ENCODE measurements around the gene TMEM258.

TMEM258 gene

DNA sequence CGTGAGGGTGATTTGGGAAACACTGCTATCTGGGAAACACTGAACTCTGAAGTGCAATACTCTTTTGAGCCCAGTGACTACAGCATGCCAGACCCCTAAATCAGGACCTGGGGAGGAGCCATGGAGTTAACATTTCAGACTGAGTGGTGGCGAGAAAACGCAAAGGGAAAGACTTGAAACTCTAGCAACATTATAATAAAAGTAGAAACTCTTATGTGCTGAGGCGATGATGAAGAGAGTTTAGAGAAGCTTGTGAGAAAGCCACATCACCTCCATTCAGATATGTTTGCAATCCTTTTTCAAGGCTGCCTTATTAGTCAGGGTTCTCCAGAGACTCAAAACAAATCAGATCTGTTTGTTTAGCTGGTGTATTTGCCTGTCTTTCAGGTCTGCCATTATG, 2.2 kb upstream of the TMEM258 start:
- DNase-seq: no peak

DNA sequence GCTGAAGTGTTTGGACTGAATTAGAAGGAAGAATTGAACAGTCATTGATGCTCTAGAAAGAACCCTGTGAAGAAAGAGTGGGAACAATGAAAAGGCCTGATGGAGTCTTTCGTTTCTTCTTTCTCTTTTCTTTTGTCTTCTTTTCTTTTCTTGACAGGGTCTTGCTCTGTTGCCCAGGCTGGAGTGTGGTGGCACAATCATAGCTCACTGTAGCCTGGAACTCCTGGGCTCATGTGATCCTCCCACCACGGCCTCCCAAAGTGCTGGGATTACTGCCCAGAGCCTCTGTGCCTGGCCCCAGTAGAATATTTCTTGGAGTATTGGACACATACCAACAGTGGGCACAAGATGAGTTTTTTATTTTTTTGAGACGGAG, 1.4 kb upstream of the TMEM258 start:
- no peak for DNase-seq

DNA sequence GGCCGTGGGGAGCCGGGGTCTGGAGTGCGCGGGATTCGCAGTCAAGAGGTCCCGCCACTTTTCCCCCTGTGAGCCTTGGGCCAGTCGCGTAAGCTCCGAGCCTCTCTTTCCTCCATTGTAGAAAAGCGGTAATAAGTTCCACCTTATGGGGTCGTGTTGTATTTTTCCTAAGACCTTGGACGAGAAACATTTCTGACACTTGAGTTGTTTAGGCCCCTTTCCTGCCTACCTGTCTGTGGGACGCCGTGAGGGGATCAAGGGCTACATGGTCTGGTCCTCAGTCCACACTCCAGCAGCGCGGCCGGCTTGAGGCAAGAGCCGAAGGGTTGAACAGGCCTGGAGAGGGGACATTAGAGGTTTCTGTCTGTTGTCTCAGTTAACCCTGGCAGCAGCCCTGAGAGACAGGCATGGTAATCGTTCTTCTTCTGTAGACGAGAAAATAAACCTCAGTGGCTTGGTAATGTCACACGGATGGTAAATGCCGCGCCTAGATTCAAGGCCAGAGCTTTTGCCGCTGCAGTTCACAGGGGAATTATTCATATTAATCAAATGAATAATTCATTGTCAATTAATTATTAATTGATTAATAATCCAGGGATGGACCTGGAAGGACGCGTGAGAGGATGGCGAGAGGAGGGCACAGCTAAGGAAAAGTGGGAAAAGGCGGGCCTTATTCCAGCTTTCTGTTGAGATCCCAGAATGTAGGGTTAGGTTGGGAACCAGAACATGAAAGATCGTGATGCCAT, 857 bp upstream of the TMEM258 start:
- DNase-seq: no peak

DNA sequence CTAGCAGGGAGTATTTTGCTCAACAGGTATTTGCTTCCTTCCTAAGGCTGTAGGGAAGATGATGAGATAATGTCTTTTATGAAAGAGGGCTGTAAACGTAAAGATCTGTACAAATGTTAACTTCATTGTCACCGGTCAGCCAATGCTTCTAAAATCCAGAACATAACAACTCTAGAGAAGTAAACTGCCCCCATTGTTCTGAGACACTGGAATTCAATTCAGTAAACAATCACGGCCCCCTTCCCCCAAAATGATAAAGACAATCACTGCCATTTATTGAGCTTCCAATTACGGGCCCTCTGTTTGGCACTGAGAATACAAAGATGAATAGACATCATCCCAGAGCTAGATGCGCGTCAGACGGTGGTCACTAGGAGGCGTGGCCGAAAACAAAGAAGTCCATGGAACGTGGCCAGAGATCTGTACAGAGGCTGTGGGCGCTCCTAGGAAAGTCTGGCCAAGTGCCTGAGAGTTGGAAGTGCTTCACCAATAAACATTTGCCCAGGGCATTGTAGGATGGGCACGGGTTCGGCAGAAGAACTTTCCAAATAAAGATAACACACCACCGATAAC, 576 bp downstream of the TMEM258 start:
- peak; percentile 70 for DNase-seq

DNA sequence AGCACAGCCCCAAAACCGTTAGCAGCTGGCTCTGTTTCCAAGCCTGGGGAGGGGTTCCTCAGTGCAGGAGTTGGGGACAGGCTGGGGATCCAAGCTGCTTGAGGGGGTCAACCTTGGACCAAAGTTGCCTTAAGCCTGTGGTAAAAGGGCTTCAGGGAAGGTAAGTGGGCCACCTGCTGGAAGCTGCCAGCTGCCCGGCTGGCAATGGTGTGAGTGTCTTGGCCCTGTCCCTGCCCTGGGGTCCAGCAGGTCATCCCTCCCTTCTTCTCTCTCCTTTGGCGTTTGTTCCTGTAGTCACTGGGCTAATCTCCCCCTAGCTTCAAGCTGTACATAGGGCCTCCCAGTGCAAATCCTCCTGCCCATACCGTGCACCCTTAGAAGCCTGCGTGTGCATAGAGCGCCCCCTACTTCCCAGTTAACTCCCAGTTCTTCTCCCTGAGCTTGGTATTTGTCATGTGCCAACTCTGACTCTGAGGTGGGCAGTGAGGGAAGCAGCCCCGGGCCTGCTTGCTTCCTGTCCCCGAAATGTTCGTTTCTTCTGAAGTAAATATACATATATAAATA, 4.4 kb downstream of the TMEM258 start:
- no peak for DNase-seq

DNA sequence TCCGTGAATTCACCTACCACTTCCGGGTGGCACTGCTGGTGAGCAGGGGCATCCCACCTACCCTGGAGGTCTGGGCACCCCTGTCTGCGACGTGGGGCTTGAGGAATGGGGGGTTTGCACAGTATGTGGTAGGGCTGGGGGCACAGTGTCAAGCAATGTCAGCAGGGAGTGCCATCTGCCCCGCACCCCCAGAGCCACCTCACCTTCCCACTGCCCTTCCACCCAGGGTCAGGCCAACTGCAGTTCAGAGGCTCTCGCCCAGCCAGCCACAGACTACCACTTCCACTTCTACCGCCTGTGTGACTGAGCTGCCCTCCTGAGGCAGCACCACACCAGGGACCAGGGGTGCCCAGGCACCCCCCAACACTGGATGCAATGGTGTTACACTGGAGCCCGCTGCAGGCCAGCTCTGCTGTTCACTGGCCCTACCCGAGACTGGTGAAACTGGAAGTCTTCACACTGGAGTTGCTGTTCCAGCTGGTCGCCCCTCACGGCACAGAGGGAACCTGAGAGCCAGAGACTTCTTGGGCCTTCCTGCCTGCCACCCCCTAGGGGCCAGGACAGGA, 6.5 kb downstream of the TMEM258 start:
- DNase-seq: no peak

DNA sequence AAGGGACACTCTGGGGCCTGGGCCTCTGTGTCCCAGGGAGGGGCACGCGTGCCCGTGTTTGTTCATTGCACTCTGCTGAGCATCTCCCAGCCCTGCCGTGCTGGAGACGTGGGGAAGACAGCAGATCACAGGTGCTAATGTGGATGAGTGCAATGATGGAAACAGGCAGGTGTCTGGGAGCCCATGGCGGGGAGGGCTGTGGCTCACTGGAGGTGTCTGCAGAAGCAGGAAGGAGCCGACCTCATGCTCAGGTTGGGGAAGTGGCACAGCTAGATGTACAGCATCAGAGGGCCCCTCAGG, 7.9 kb downstream of the TMEM258 start:
- DNase-seq: no peak

DNA sequence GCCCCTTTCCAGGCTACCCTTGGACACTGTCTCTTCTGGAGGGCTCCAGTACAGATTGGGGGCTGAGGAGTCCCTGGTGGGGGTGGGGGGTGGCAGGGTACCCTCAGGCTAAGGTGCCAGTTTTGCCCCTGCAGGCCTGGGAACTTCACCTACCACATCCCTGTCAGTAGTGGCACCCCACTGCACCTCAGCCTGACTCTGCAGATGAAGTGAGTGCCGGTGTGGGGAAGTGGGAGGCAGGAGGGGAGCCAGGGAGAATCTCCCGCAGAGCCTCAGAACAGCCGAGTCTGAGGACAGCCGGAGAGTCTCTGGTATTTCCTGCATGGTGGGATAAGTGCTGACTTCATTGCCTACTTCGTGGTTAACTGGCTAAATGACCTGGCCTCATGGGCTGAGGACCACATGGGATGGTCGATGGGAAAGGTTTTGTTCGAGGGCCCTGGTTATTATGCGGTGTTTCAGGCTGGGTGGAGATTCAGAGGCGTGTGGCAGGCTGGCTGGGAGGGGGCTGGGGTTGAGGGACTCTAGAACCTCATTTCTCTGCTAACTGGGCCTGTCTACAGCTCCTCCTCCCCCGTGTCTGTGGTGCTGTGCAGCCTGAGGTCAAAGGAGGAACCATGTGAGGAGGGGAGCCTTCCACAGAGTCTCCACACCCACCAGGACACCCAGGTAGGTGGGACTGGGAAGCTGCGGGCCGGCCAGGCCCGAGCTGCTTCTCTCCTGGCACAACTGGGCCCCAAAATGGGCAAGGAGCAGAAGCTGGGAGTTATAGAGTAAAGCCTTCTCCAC, 8.5 kb downstream of the TMEM258 start:
- DNase-seq: no peak

DNA sequence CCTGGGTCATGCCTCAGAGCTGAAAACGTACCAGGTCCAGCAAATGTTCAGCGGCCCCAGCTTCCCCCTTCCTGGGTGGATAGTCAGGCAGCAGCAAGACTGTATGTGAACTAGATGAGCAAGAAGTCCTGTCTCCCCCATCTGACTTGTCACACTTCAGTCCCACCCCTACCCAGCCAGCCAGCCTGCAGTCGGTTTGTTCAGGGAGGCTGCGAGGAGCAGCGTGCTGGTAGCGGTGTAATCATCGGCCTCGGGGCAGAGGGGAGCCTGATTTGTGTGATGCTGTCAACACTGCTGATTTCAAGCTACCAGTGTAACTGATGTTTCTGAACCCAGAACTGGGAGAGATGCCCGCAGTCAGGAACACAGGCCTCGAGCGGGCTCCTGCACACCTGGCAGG, 9.6 kb downstream of the TMEM258 start:
- no peak for DNase-seq

DNA sequence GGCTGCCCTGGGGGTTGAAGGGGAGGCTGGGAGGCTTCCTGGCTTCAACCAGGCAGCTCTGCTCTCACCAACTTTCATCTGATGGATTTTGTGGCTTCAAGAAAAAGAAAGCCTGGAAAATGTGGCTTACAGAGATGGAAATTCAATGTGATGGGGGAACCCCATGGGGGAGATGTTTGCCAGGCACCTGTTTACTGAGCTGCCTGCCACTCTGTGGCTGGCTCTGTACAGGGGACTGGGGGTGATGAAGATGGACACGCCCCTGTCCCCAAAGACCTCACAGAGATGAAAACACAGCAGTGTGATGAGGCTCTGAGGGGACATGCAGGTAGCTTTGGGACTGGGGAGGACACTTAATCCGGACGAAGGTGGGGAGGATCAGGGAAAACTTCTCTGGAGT, 10.1 kb downstream of the TMEM258 start:
- no peak for DNase-seq

DNA sequence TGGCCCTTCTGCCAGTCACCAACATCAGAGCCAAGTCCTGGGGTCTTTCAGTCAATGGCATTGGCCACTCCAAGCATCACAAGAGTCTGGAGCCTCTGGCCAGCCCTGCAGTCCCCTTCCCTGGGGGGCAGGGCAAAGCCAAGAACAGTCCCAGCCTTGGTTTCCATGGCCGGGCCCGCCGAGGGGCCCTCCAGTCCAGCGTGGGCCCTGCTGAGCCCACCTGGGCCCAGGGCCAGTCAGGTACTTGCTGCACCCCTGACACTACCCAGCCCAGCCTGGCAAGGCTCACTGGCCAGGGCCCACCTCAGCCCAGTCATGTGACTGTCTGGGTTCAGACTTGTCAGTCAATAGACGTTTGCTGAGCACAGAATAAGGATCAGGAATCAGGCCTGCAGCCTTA, 10.8 kb downstream of the TMEM258 start:
- no peak for DNase-seq

DNA sequence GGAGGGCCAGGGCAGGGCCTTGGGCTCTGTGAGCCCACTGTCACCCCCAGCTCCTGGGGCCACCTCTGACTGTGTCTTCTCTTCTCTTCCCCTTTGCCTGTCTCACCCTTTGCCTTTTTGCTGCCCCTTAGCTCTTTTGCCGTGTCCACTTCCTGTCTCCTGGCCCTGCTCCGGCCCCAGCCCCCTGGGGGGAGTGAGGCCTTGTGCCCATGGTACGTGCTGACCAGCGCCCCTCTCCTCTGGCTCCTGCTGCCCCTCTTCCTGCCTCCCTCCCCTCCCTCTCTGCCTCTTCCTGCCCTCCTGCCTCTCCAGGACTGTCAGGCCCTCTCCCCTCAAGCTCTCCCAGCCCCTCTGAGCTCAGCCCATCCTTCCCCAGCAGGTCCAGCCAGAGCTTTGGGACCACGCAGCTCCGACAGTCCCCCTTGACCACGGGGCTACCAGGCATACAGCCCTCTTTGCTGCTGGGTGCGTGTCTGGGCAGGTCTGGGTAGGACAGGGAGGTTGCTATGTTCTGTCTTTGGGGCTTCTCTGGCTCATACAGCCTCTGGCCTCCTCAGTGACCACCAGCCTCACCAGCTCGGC, 11.7 kb downstream of the TMEM258 start:
- DNase-seq: no peak

DNA sequence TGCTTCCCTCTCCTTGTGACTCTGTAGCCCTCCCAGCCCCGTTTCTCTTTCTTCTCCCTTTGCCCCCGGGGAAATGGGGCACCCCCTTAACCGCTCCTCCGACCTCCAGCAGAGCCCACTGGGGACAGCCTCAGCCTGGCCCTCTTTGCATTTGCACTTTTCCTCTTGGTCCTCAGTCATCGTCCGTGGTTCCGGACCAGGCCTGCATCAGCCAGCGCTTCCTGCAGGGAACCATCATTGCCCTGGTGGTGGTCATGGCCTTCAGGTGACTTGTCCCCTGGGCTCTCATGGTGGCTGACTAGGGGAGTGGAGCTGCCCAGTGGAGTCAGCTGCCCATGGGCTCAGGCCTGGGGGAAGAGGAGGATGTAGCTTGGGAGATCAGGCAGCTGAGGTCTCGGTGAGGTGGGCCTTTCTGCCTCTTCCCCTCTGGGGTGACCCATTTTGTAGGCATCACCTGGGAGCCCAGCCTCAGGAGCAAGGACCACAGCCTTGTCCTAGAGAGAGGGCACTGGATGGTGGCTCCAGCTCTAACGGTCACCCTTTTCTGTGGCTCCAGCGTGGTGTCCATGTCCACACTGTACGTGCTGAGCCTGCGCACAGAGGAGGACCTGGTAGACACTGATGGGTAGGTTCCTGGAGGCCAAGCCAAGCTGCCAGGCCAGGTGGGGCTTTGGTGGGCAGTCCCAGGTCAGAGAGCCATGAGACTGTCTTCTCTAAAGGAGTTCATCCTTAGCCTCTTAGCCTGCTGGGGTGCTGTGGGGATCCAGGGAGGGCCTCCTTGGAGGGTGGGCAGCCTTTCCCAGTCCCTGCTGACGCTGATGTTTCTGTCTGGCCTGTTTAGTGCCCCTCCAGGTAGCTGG, 12.5 kb downstream of the TMEM258 start:
- no peak for DNase-seq

DNA sequence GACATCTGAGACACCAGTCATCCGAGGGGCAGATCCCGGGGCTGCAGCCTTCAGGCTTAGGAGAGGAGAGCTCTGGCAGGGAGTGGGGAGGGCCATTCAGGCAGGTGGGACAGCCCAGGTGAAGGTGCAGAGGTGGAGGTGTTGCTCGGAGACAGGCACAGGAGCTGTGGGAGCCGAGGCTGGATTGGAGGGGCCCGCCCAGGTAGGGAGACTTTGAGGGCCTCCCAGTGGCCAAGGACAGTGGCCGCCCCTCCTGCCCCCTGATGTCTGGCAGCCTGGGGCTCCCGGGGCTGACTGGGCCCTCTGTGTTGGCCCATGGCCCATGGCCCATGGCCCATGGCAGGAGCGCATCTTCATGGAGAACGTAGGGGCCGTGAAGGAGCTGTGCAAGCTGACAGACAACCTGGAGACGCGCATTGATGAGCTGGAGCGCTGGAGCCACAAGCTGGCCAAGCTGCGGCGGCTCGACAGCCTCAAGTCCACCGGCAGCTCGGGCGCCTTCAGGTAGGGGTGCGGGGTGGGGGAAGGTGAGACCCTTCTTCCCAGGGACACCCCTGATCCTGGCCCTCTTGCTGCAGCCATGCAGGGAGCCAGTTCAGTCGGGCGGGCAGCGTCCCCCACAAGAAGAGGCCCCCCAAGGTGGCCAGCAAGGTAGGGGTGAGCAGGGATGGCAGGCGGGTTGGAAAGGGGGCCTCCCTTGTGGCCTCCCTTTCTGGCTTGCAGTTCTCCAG, 13.3 kb downstream of the TMEM258 start:
- DNase-seq: no peak

DNA sequence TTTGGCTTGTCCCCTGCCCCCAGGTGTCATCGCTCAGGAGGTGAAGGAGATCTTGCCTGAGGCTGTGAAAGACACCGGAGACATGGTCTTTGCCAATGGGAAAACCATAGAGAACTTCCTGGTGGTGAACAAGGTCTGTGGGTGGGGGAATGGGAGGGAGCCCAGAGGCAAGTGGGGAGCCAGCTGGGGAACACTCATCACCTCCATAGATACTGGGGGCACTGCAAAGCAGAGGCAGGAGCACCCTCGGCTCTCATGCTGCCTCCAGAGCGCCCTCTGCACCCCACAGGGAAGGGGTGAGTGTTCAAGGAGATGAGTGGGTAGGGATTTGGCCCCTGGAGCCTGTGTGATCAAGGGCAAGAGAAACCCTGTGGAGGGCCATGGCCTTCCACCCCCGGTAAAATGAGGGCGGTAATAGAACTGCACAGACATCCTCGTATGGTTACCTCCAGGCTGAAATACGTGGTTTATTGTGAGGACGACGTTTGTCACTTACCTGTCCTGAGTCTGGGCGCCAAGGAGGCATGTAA, 14.0 kb downstream of the TMEM258 start:
- no peak for DNase-seq

DNA sequence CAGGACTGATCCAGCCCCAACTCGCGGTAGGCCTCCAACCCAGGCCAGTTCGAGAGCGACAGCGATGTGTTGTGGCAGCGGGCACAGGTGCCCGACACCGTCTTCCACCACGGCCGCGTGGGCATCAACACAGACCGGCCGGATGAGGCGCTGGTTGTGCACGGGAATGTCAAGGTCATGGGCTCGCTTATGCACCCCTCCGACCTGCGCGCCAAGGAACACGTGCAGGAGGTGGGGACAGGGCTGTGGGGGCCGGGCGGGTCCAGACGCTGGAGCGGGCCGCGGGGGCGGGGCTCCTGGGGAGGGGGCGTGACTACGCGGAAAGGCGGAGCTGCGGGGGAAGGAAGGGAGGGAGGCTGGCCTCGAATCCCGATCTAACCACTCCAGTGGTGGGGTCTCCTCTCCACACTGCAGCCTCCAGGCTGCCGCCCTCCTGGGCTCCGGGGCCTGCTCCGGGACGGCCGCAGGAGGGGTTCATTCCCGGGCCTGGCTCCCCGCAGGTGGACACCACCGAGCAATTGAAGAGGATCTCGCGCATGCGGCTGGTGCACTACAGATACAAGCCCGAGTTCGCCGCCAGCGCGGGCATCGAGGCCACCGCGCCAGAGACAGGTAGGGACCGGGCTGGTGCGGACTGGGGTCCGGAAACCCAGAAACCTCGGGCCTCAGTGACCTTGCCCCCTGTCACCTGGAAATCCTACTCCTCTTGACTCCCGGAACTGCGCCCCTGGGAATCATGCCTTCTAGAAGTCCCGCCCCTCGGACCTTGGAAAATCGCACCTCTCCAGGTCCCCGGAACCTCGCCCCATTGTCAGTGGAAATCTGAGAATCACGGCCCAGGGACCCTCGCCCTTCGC, 14.9 kb downstream of the TMEM258 start:
- DNase-seq: no peak

DNA sequence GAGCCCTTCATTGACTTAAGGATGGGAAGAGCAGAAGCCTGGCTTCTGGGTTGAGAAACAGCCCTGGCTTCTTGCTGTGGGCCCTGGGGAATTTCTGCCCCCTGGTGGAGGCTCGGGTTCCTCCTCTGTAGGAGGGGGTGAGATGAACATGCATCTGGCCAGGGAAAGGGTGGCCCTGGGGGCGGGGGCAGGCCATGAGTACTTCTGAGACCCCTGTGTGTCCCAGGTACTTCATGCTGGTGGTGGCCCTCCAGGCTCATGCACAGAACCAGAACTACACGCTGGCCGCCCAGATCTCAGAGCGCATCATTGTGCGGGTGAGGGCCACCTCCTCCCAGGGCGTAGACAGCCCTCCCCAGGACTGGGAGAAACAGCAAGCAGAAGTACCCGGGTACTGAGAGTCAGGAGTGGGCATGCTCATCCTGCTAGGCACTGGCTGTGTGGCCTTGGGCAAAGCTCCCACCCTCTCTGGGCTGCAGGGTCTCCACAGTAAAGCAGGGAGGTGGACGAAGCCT, 15.8 kb downstream of the TMEM258 start:
- no peak for DNase-seq

DNA sequence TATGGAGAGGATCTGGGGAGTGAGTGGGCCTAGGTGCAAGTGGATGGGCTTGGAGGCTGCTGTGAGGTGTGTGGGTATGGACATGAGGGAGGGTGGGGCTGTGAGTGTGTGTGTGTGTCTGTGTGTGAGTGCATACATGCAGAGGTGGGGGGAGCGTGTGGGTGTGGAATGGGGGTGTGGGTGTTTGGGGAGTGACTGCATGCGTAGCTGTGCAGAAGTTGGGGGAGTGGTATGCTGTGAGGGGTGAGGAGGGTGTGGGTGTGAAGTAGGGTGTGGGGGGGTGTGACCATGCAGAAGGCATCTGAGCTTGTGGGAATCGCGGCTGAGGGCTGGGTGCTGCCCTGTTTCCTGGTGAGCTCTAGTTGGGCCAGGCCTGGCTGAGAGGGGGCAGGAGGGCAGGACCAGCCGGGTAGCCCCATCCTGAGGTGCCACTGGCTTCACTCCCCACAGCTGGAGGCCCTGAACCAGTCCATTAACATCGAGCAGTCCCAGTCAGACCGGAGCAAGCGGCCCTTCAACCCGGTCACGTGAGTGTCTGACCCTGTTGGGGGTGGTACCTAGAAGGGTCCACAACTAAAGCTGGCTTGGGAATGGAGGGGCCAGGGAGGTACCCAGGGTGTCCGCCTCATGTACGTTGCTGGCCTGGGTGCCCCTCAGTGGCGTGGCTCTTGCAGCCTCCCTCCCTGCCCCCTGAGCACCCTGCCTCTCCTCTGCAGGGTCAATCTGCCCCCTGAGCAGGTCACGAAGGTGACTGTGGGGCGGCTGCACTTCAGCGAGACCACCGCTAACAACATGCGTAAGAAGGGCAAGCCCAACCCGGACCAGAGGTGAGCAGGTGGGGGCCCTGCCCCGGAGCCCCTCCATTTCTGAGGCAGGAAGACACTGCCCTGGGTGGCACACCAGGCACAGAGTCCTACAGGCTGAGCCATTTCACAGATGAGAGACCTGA, 16.5 kb downstream of the TMEM258 start:
- DNase-seq: no peak

DNA sequence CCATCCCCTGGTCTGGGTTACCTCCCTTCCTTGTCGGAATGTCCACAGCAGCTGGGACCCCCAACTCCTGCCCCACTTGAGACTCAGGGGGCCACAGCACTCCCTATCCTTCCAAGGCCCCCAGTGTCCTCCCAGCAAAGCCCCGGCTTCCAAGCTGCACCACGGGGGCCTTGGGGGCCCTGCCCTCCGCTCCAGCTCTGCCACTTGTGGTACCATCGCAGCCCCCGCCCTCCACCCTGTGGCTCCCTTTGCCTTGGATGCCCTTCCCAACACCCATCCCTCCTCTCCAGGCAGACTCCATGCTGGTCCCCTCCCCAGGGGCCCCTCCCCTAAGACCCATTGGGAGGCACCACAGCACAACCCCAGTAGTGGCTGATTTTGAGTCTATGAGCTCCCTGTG, 17.3 kb downstream of the TMEM258 start:
- no peak for DNase-seq
